HS-5 (cell line): Measurements from ENCODE around the gene PEX5L.

Source experiments
- DNase-seq: peaks from one replicate; pipeline ENCODE4 v3.0.0-alpha.2; 2012; ENCODE audit warnings: low read depth

PEX5L gene

GRCh38 chr3:179956416-179956830 lies 80.3 kb downstream of the PEX5L start:
- DNase-seq = no peak

- no peak for DNase-seq
Observed at GRCh38 chr3:179955809-179956208, 80.9 kb downstream of the PEX5L start.

GRCh38 chr3:179955286-179955685 lies 81.5 kb downstream of the PEX5L start:
- no peak for DNase-seq

- DNase-seq = no peak
Observed at GRCh38 chr3:179953993-179954870, 82.5 kb downstream of the PEX5L start.

GRCh38 chr3:179950840-179951239 lies 85.9 kb downstream of the PEX5L start:
- no peak for DNase-seq

GRCh38 chr3:179949869-179950268 lies 86.9 kb downstream of the PEX5L start:
- DNase-seq = no peak

- no peak for DNase-seq
Observed at GRCh38 chr3:179949412-179949811, 87.3 kb downstream of the PEX5L start.

GRCh38 chr3:179948740-179949139 lies 88.0 kb downstream of the PEX5L start:
- DNase-seq = no peak

GRCh38 chr3:179945569-179945968 lies 91.2 kb downstream of the PEX5L start:
- no peak for DNase-seq

- DNase-seq = no peak
Observed at GRCh38 chr3:179943117-179943880, 93.4 kb downstream of the PEX5L start.

- DNase-seq = no peak
Observed at GRCh38 chr3:179942553-179943075, 94.1 kb downstream of the PEX5L start.

GRCh38 chr3:179935710-179936109 lies 101.0 kb downstream of the PEX5L start:
- no peak for DNase-seq

GRCh38 chr3:179933914-179934313 lies 102.8 kb downstream of the PEX5L start:
- no peak for DNase-seq

GRCh38 chr3:179933080-179933479 lies 103.7 kb downstream of the PEX5L start:
- DNase-seq = no peak

GRCh38 chr3:179932674-179933073 lies 104.1 kb downstream of the PEX5L start:
- no peak for DNase-seq

GRCh38 chr3:179929091-179929529 lies 107.6 kb downstream of the PEX5L start:
- peak; percentile 22 for DNase-seq

- DNase-seq = no peak
Observed at GRCh38 chr3:179927191-179927590, 109.5 kb downstream of the PEX5L start.

GRCh38 chr3:179921951-179922350 lies 114.8 kb downstream of the PEX5L start:
- DNase-seq = no peak

- no peak for DNase-seq
Observed at GRCh38 chr3:179921500-179921899, 115.2 kb downstream of the PEX5L start.

- no peak for DNase-seq
Observed at GRCh38 chr3:179907784-179908482, 128.8 kb downstream of the PEX5L start.

GRCh38 chr3:179902061-179902460 lies 134.7 kb downstream of the PEX5L start:
- no peak for DNase-seq

- peak; percentile 45 for DNase-seq
Observed at GRCh38 chr3:179898024-179898423, 138.7 kb downstream of the PEX5L start.
